Effector memory CD4-positive, alpha-beta T cell (primary cell): ENCODE measurements around the gene SLC46A3.
A peak's percentile ranks its signal among the peaks of the same experiment; 100 is the strongest.

Experiments
- DNase-seq, 3 donors: peaks; one replicate each; pipeline ENCODE4 v3.0.0-alpha.2; 2020
- H3K27ac ChIP-seq: 2 replicates; pipeline ENCODE4 v1.7.0; 2013; ENCODE audit warnings: mild to moderate bottlenecking, low read length, moderate library complexity; ENCODE audit not compliant: insufficient read depth, poor library complexity, severe bottlenecking
- H3K27me3 ChIP-seq: replicated peaks from 2 replicates; pipeline ENCODE4 v1.7.0; 2013; ENCODE audit warnings: mild to moderate bottlenecking, low read length; ENCODE audit not compliant: insufficient read depth, control insufficient read depth, poor library complexity, severe bottlenecking
- H3K36me3 ChIP-seq: 2 replicates; pipeline ENCODE4 v1.7.0; 2013; ENCODE audit warnings: mild to moderate bottlenecking, low read length, moderate library complexity; ENCODE audit not compliant: control insufficient read depth, insufficient read depth
- H3K4me1 ChIP-seq: 2 replicates; pipeline ENCODE4 v1.7.0; 2013; ENCODE audit warnings: low read length, mild to moderate bottlenecking; ENCODE audit not compliant: control insufficient read depth, insufficient read depth, poor library complexity, severe bottlenecking
- H3K4me3 ChIP-seq: 2 replicates; pipeline ENCODE4 v1.7.0; 2013; ENCODE audit warnings: low read length, low read depth, mild to moderate bottlenecking; ENCODE audit not compliant: insufficient read depth, poor library complexity, severe bottlenecking
- H3K9me3 ChIP-seq: 2 replicates; pipeline ENCODE4 v1.7.0; 2013; ENCODE audit warnings: mild to moderate bottlenecking, low read length, moderate library complexity; ENCODE audit not compliant: control insufficient read depth

SLC46A3 gene

GRCh38 chr13:28658539-28658795, 60.3 kb downstream of the SLC46A3 start:
- H3K4me3 ChIP-seq, result peak overlapping the region; percentile 92
- peak overlapping the region; percentile 94 for H3K27ac ChIP-seq
- no peak for DNase-seq
- H3K4me1 ChIP-seq, result peaks cover 17% of the 10 kb centered on the region
- no peaks in the 10 kb centered on the region for H3K27me3 ChIP-seq
- H3K9me3 ChIP-seq, result no peaks in the 10 kb centered on the region
- peaks cover 4% of the 10 kb centered on the region for H3K36me3 ChIP-seq

GRCh38 chr13:28657784-28658538, 60.8 kb downstream of the SLC46A3 start:
- peaks cover 3% of the 10 kb centered on the region for H3K36me3 ChIP-seq
- DNase-seq, result no peak
- peak overlapping the region; percentile 92 for H3K4me3 ChIP-seq
- H3K27ac ChIP-seq, result peak overlapping the region; percentile 94
- no peaks in the 10 kb centered on the region for H3K9me3 ChIP-seq
- no peaks in the 10 kb centered on the region for H3K27me3 ChIP-seq
- peaks cover 17% of the 10 kb centered on the region for H3K4me1 ChIP-seq

- no peak for DNase-seq
- H3K36me3 ChIP-seq, result no peaks in the 10 kb centered on the region
- H3K4me1 ChIP-seq, result peaks cover 16% of the 10 kb centered on the region
- H3K27ac ChIP-seq, result no peak overlapping the region
- no peaks in the 10 kb centered on the region for H3K9me3 ChIP-seq
- no peak overlapping the region for H3K4me3 ChIP-seq
- no peaks in the 10 kb centered on the region for H3K27me3 ChIP-seq
These were observed 63.2 kb downstream of the SLC46A3 start for GRCh38 chr13:28655561-28655960.

- Histone ChIP-seq H3K27me3 (no peaks in the 10 kb centered on the region), H3K4me1 (peaks cover 7% of the 10 kb centered on the region), H3K9me3 (no peaks in the 10 kb centered on the region), H3K4me3 (no peak overlapping the region), H3K27ac (no peak overlapping the region), H3K36me3 (no peaks in the 10 kb centered on the region)
- DNase-seq, result no peak
These were observed 64.5 kb downstream of the SLC46A3 start for GRCh38 chr13:28654276-28654675.

- H3K27me3 ChIP-seq, result no peaks in the 10 kb centered on the region
- no peak overlapping the region for H3K4me3 ChIP-seq
- no peak for DNase-seq
- no peak overlapping the region for H3K27ac ChIP-seq
- H3K36me3 ChIP-seq, result no peaks in the 10 kb centered on the region
- H3K4me1 ChIP-seq, result peaks cover 7% of the 10 kb centered on the region
- H3K9me3 ChIP-seq, result no peaks in the 10 kb centered on the region
These were observed 65.7 kb downstream of the SLC46A3 start for GRCh38 chr13:28653111-28653510.

GRCh38 chr13:28651810-28652401, 66.9 kb downstream of the SLC46A3 start:
- DNase-seq, result no peak
- Histone ChIP-seq H3K27ac (no peak overlapping the region), H3K27me3 (no peaks in the 10 kb centered on the region), H3K36me3 (no peaks in the 10 kb centered on the region), H3K4me1 (no peaks in the 10 kb centered on the region), H3K9me3 (no peaks in the 10 kb centered on the region), H3K4me3 (no peak overlapping the region)

GRCh38 chr13:28650284-28650683, 68.5 kb downstream of the SLC46A3 start:
- Histone ChIP-seq H3K9me3 (no peaks in the 10 kb centered on the region), H3K27me3 (no peaks in the 10 kb centered on the region), H3K4me1 (no peaks in the 10 kb centered on the region), H3K36me3 (no peaks in the 10 kb centered on the region), H3K4me3 (no peak overlapping the region), H3K27ac (no peak overlapping the region)
- no peak for DNase-seq
